RWPE2 (cell line): ENCODE data around the gene ADGRD2.

ENCODE experiments used
- ATAC-seq: fragments of 200-7000 bp; cut with Tn5 transposase; 3 replicates; pipeline ENCODE4 v1.9.1; 2021; ENCODE audit warnings: low read depth
- DNase-seq: peaks from one replicate; pipeline ENCODE4 v3.0.0-alpha.2; 2020; ENCODE audit warnings: low spot score
- H3K27ac ChIP-seq: fragments of 450-650 bp; 2 replicates; pipeline ENCODE4 v1.5.1; 2017; ENCODE audit warnings: mild to moderate bottlenecking; ENCODE audit not compliant: poor library complexity, severe bottlenecking
- H3K27me3 ChIP-seq: fragments of 250-450 bp; sonication (Bioruptor Pico); 2 replicates; pipeline ENCODE4 v1.5.1; 2021; ENCODE audit warnings: mild to moderate bottlenecking, moderate library complexity; ENCODE audit not compliant: insufficient read depth, poor library complexity, severe bottlenecking
- H3K36me3 ChIP-seq: fragments of 250-450 bp; sonication (Bioruptor Pico); 2 replicates; pipeline ENCODE4 v1.5.1; 2020; ENCODE audit warnings: low read depth, mild to moderate bottlenecking, moderate library complexity
- H3K4me1 ChIP-seq: fragments of 250-450 bp; sonication (Bioruptor Pico); 2 replicates; pipeline ENCODE4 v1.5.1; 2021; ENCODE audit warnings: mild to moderate bottlenecking, moderate library complexity; ENCODE audit not compliant: insufficient read depth, poor library complexity, severe bottlenecking
- H3K4me3 ChIP-seq: fragments of 250-450 bp; sonication (Bioruptor Pico); 2 replicates; pipeline ENCODE4 v1.5.1; 2021; ENCODE audit warnings: mild to moderate bottlenecking, moderate library complexity; ENCODE audit not compliant: severe bottlenecking
- H3K9me3 ChIP-seq: fragments of 250-450 bp; sonication (Bioruptor Pico); 2 replicates; pipeline ENCODE4 v1.5.1; 2021; ENCODE audit warnings: mild to moderate bottlenecking, moderate library complexity; ENCODE audit not compliant: severe bottlenecking
- CTCF ChIP-seq: fragments of 450-650 bp; IDR thresholded peaks from one replicate; pipeline ENCODE4 v1.5.1; 2017; ENCODE audit warnings: mild to moderate bottlenecking, moderate library complexity; ENCODE audit not compliant: poor library complexity, severe bottlenecking

Gene ADGRD2

DNA sequence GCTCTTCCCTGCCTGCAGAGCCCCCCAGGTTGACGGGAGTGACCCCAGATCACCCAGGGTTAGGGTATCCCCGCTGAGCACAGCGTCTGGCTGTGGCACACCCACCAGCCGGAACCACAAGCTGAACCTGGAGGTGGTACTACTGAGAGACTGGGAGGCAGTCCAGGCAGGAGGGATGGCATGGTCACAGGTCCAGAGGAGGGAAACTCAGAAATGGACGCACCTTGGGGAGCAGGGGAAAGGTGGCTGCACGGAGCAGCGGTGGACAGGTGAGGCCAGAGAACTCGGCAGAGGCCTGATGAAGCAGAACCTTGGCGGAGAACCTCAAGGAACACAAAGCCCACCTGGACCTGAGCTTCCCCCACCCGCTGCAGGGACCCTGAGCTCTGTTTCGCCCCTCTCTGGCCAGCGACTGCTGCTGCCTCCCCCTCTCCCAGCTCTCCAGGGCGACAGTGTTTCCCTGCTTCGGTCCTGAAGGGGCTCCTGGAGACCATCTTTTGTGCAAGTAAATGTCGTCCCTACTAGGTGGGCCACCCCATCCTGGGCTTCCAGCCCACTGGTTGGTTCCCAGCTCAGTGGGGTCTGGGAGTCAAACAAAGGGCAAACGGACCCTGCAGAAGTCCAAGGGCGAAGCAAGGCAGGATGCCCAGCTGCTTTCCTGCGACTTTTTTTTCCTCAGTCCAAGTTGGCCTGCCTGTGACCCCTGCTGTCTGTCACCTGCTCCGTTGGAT, 845 bp downstream of the ADGRD2 start:
- no peak overlapping the region for H3K27ac ChIP-seq
- peaks cover 5% of the 10 kb centered on the region for H3K4me1 ChIP-seq
- TF ChIP-seq CTCF, result no peak
- H3K27me3 ChIP-seq, result no peaks in the 10 kb centered on the region
- H3K36me3 ChIP-seq, result no peaks in the 10 kb centered on the region
- no peak for ATAC-seq
- H3K4me3 ChIP-seq, result peak overlapping the region; percentile 16
- no peaks in the 10 kb centered on the region for H3K9me3 ChIP-seq
- no peak for DNase-seq

DNA sequence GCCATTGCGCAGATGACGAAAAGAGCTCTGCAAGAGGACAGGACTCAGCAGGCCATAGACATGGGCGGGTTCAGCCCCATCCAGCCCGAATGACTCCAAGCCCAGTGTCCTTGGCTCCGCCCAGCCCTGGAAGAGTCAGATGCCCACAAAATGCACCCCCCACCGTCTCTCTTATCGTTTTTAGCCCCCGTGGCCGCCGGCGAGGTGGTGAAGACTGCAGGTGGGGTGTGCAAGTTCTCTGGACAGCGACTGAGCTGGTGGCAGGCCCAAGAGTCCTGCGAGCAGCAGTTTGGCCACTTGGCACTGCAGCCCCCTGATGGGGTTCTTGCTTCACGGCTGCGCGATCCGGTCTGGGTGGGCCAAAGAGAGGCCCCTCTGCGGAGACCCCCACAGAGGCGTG, 2.1 kb downstream of the ADGRD2 start:
- Histone ChIP-seq H3K9me3 (no peaks in the 10 kb centered on the region), H3K27me3 (no peaks in the 10 kb centered on the region), H3K36me3 (no peaks in the 10 kb centered on the region), H3K4me1 (peaks cover under 1% of the 10 kb centered on the region), H3K27ac (no peak overlapping the region), H3K4me3 (no peak overlapping the region)
- TF ChIP-seq CTCF, result no peak
- DNase-seq (no peak), ATAC-seq (no peak)

DNA sequence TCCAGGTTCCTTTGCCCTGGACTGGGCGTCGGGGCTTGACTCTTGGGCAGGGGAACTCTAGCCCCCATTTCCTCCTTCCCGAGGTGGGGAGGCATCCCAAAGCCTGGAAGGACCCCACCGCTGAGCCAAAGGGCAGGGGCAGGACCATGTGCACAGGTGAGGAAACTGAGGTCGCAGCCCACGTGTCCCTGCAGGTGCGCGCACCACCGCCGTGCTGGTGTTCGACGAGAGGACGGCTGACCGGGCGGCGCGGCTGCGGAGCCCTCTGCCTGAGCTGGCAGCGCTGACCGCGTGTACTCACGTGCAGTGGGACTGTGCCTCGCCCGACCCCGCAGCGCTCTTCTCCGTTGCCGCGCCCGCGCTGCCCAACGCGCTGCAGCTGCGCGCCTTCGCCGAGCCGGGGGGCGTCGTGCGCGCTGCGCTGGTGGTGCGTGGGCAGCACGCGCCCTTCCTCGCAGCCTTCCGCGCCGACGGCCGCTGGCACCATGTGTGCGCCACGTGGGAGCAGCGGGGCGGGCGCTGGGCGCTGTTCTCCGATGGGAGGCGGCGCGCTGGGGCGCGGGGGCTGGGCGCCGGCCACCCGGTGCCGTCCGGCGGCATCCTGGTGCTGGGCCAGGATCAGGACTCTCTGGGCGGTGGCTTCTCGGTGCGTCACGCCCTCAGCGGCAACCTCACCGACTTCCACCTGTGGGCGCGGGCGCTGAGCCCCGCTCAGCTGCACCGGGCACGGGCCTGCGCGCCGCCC, 2.8 kb downstream of the ADGRD2 start:
- Histone ChIP-seq H3K4me3 (peak overlapping the region; percentile 20), H3K27ac (no peak overlapping the region), H3K27me3 (no peaks in the 10 kb centered on the region), H3K9me3 (no peaks in the 10 kb centered on the region), H3K36me3 (no peaks in the 10 kb centered on the region), H3K4me1 (no peaks in the 10 kb centered on the region)
- DNase-seq (no peak), ATAC-seq (peak; percentile 46)
- TF ChIP-seq CTCF, result no peak

DNA sequence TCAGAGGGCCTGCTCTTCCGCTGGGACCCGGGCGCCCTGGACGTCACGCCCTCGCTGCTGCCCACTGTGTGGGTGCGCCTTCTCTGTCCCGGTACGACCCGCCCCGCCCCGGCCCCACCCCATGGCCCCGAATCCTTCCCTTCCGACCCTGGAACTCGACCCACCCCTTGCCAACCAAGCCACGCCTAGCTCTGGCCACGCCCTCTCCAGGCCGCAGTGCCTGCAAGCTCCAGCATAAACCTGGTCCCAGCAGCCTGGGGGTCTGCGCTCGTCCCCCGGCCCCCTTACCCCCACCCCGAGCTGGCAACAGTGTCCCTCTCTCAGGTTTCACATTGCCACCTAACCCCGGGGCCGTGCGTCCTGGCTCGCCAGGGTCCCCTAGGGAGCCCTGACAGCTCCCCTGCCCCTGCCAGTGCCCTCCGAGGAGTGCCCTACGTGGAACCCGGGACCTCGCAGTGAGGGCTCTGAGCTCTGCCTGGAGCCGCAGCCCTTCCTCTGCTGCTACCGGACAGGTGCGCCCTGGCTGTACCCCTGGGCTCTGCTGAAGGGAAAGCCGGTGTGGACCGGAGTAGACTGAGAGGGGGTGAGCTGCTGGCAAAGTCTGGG, 3.4 kb downstream of the ADGRD2 start:
- Histone ChIP-seq H3K27me3 (no peaks in the 10 kb centered on the region), H3K4me1 (no peaks in the 10 kb centered on the region), H3K27ac (no peak overlapping the region), H3K4me3 (peak overlapping the region; percentile 20), H3K36me3 (no peaks in the 10 kb centered on the region), H3K9me3 (no peaks in the 10 kb centered on the region)
- no peak for TF ChIP-seq CTCF
- DNase-seq, result no peak
- ATAC-seq, result peak; percentile 40
